SU-DHL-6 (cell line): ENCODE measurements around the gene SMURF1.

Experiments used
- EZH2phosphoT487 ChIP-seq: fragments of 200-600 bp; sonication (generic), shearing (Covaris generic); conservative IDR thresholded peaks from 2 replicates; pipeline ENCODE4 v1.6.1; 2018; ENCODE audit warnings: mild to moderate bottlenecking, antibody characterized with exemption, low read length, moderate library complexity, mixed read lengths
- TF ChIP-seq, protein P1 (sequence below): fragments of 200-600 bp; sonication (generic); IDR thresholded peaks from one replicate; pipeline ENCODE4 v1.5.1; 2017; ENCODE audit warnings: antibody characterized with exemption, mild to moderate bottlenecking, low read length, moderate library complexity; ENCODE audit not compliant: insufficient read depth, poor library complexity, severe bottlenecking

DNA sequence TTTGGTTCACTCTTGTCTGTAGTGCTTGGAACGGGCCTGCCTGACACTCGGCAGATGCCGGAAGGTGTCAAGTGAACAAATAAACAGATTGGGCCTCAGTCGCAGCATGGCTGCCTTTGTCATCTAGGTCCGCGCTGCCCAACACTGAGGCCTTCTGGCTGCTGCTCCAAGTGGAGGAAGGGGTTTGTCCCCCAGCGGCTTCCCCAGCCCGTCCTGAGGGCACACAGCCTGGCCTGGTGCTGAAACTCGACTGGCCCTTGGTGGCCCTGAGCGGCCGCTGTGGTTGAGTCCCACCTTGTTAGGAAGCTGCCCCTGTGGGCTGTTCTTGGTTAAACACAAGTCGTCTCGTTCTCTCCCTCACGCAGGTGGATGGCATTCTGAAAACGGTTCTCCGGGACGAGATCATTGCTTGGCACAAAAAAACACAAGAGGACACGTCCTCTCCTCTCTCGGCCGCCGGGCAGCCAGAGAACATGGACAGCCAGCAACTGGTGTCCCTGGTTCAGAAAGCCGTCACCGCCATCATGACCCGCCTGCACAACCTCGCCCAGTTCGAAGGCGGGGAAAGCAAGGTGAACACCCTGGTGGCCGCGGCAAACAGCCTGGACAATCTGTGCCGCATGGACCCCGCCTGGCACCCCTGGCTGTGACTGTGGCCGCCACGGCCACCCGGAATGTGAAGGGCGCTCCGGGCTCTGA, 132.1 kb downstream of the SMURF1 start:
- TF ChIP-seq, protein P1, sequence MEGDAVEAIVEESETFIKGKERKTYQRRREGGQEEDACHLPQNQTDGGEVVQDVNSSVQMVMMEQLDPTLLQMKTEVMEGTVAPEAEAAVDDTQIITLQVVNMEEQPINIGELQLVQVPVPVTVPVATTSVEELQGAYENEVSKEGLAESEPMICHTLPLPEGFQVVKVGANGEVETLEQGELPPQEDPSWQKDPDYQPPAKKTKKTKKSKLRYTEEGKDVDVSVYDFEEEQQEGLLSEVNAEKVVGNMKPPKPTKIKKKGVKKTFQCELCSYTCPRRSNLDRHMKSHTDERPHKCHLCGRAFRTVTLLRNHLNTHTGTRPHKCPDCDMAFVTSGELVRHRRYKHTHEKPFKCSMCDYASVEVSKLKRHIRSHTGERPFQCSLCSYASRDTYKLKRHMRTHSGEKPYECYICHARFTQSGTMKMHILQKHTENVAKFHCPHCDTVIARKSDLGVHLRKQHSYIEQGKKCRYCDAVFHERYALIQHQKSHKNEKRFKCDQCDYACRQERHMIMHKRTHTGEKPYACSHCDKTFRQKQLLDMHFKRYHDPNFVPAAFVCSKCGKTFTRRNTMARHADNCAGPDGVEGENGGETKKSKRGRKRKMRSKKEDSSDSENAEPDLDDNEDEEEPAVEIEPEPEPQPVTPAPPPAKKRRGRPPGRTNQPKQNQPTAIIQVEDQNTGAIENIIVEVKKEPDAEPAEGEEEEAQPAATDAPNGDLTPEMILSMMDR = no peak
- no peak for TF ChIP-seq EZH2phosphoT487
